ENCODE results near the gene DUSP8. TPM values are rescaled to one million over a fixed set of nuclear protein-coding genes. Genes with fewer than 3 reads are reported as not detected.

DUSP8 gene
- total RNA-seq, 1 experiment from 2014 or later = 14.0 TPM

DNA sequence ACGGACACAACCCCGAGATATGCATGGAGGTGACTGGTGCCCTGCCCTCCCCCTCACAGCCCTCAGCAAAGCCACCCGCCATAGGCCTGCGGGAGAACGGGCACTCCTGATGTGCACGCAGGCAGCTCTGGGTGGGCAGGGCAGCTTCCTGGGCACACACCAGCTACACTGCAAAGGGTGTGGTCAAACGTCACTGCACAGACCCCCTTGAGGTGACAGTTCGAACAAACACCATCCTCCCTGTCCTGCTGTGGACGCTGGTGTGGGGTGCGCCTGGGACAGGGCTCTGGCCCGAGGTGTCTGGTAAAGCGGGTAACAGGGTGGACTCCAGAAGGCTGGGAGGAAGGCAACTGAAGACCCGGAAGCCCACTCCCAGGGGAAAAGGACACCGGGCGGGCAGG, 63.6 kb downstream of the DUSP8 start:
- TF ChIP-seq, protein P1, sequence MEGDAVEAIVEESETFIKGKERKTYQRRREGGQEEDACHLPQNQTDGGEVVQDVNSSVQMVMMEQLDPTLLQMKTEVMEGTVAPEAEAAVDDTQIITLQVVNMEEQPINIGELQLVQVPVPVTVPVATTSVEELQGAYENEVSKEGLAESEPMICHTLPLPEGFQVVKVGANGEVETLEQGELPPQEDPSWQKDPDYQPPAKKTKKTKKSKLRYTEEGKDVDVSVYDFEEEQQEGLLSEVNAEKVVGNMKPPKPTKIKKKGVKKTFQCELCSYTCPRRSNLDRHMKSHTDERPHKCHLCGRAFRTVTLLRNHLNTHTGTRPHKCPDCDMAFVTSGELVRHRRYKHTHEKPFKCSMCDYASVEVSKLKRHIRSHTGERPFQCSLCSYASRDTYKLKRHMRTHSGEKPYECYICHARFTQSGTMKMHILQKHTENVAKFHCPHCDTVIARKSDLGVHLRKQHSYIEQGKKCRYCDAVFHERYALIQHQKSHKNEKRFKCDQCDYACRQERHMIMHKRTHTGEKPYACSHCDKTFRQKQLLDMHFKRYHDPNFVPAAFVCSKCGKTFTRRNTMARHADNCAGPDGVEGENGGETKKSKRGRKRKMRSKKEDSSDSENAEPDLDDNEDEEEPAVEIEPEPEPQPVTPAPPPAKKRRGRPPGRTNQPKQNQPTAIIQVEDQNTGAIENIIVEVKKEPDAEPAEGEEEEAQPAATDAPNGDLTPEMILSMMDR (IDR thresholded peaks at IDR 0.05; ENCODE audit: unreplicated experiment) = no peak
- no peak for DNase-seq
- Mint-ChIP-seq H3K36me3 (ENCODE audit: insufficient read depth, unreplicated experiment) (no peaks in the 10 kb centered on the region), H3K27me3 (ENCODE audit: unreplicated experiment) (no peaks in the 10 kb centered on the region), H3K27ac (ENCODE audit: unreplicated experiment) (no peak overlapping the region), H3K4me3 (ENCODE audit: low read depth, unreplicated experiment) (no peak overlapping the region), H3K4me1 (ENCODE audit: low read depth, unreplicated experiment) (no peaks in the 10 kb centered on the region), H3K9me3 (ENCODE audit: low read depth, unreplicated experiment) (no peaks in the 10 kb centered on the region)
- intact Hi-C loops (cut with micrococcal nuclease; ENCODE audit: unreplicated experiment) = no loop called here
- BruUV-seq (replicated peaks) = no TSS peak
- CTCF ChIA-PET = no interaction called here

DNA sequence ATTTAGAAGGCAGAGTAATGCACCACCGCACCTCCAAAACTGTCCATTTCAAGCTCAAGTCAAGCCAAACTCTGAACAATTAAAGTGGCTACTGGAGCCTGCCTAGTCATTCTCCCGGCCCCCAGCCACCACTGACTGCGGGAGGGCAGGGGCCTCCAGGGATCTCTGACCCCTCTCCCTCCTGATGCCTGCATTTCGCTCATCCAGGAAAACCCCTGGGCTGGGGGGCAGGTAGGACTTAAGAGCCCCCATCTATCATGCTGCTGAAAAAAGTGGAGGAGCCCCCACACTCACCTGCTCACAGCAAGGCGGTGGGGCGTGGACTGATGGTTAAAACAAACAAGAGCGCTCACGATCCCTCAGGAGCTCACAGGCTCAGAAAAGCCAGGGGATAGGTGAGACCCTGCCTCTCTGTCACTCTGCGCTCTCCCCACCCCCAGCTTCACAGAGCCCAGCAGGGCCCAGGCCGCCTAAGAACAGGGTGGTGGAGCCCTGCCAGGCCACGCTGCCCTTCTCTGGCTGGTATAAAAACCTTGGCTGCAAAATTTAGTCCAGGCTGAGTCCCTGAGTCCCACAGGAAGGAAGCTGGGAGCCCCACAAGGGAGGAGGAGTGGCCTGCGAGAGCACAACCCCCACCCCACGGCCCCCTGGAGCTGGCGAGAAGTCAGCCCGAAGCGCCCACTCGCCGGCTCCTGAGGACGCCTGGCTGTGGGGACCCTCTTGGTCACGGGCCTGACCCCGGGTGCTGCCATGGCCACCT, 64.5 kb downstream of the DUSP8 start:
- Mint-ChIP-seq H3K27ac (ENCODE audit: unreplicated experiment) (no peak overlapping the region), H3K4me1 (ENCODE audit: low read depth, unreplicated experiment) (no peaks in the 10 kb centered on the region), H3K9me3 (ENCODE audit: low read depth, unreplicated experiment) (no peaks in the 10 kb centered on the region), H3K27me3 (ENCODE audit: unreplicated experiment) (no peaks in the 10 kb centered on the region), H3K36me3 (ENCODE audit: insufficient read depth, unreplicated experiment) (no peaks in the 10 kb centered on the region), H3K4me3 (ENCODE audit: low read depth, unreplicated experiment) (no peak overlapping the region)
- no peak for DNase-seq
- TF ChIP-seq, protein P1 (IDR thresholded peaks at IDR 0.05; ENCODE audit: unreplicated experiment) = no peak
- CTCF ChIA-PET = no interaction called here
- BruUV-seq (replicated peaks) = no TSS peak
- intact Hi-C loops (cut with micrococcal nuclease; ENCODE audit: unreplicated experiment) = no loop called here

- intact Hi-C loops (cut with micrococcal nuclease; ENCODE audit: unreplicated experiment) = no loop called here
- CTCF ChIA-PET = no interaction called here
Observed at GRCh38 chr11:1506981-1507380, 65.1 kb downstream of the DUSP8 start.

DNA sequence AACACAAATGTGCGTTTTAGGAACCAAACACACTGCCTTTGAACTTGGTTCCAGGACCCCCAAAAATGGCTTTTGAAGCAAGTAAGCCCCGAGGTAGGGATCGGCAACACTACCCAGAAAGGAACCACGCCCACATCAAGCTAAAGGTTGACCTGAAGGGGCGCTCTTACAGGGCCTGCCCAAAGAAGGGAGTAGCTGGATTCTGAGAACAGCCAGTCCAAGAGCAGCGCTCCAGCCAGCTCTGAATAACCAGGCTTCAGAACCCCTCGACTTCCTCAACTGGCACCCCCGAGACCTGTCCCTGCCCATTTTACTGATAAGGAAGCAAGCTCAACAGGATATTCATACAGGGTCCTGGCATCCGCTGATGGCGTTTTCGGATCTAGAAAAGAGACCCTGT, 66.6 kb downstream of the DUSP8 start:
- H3K36me3 Mint-ChIP-seq (ENCODE audit: insufficient read depth, unreplicated experiment) = no peaks in the 10 kb centered on the region
- H3K9me3 Mint-ChIP-seq (ENCODE audit: low read depth, unreplicated experiment) = peaks cover 5% of the 10 kb centered on the region
- DNase-seq = no peak
- intact Hi-C loops (cut with micrococcal nuclease; ENCODE audit: unreplicated experiment) = no loop called here
- H3K27ac Mint-ChIP-seq (ENCODE audit: unreplicated experiment) = no peak overlapping the region
- TF ChIP-seq, protein P1 (IDR thresholded peaks at IDR 0.05; ENCODE audit: unreplicated experiment) = no peak
- no peak overlapping the region for H3K4me3 Mint-ChIP-seq (ENCODE audit: low read depth, unreplicated experiment)
- no peaks in the 10 kb centered on the region for H3K4me1 Mint-ChIP-seq (ENCODE audit: low read depth, unreplicated experiment)
- CTCF ChIA-PET = no interaction called here
- no peaks in the 10 kb centered on the region for H3K27me3 Mint-ChIP-seq (ENCODE audit: unreplicated experiment)
- no TSS peak for BruUV-seq (replicated peaks)

More at GRCh38 chr11:1506981-1507380, 65.1 kb downstream of the DUSP8 start:
- H3K27me3 Mint-ChIP-seq (ENCODE audit: unreplicated experiment) = no peaks in the 10 kb centered on the region
- H3K36me3 Mint-ChIP-seq (ENCODE audit: insufficient read depth, unreplicated experiment) = no peaks in the 10 kb centered on the region
- H3K9me3 Mint-ChIP-seq (ENCODE audit: low read depth, unreplicated experiment) = no peaks in the 10 kb centered on the region
- TF ChIP-seq, protein P1 (IDR thresholded peaks at IDR 0.05; ENCODE audit: unreplicated experiment) = no peak
- no peak overlapping the region for H3K4me3 Mint-ChIP-seq (ENCODE audit: low read depth, unreplicated experiment)
- no peak for DNase-seq
- H3K27ac Mint-ChIP-seq (ENCODE audit: unreplicated experiment) = no peak overlapping the region
- no peaks in the 10 kb centered on the region for H3K4me1 Mint-ChIP-seq (ENCODE audit: low read depth, unreplicated experiment)
- BruUV-seq (replicated peaks) = no TSS peak
